Iris pigment epithelial cell (primary cell): ENCODE data around the gene GLI1.

Experiments used
- DNase-seq: peaks from one replicate; pipeline ENCODE4 v3.0.0-alpha.2; 2011; ENCODE audit warnings: low read depth

The GLI1 gene

GRCh38 chr12:57461276-57461916, 1.8 kb downstream of the GLI1 start:
- peak; percentile 37 for DNase-seq

- peak; percentile 21 for DNase-seq
Observed at GRCh38 chr12:57461917-57462250, 2.3 kb downstream of the GLI1 start.

- peak; percentile 80 for DNase-seq
Observed at GRCh38 chr12:57462251-57462911, 2.8 kb downstream of the GLI1 start.

- no peak for DNase-seq
Observed at GRCh38 chr12:57462912-57463253, 3.3 kb downstream of the GLI1 start.

GRCh38 chr12:57464569-57464968, 5.0 kb downstream of the GLI1 start:
- no peak for DNase-seq

- DNase-seq: no peak
Observed at GRCh38 chr12:57465030-57465746, 5.6 kb downstream of the GLI1 start.

- no peak for DNase-seq
Observed at GRCh38 chr12:57465747-57466505, 6.3 kb downstream of the GLI1 start.

GRCh38 chr12:57467212-57467874, 7.8 kb downstream of the GLI1 start:
- no peak for DNase-seq

- DNase-seq: no peak
Observed at GRCh38 chr12:57467915-57468314, 8.3 kb downstream of the GLI1 start.

GRCh38 chr12:57469296-57470164, 9.9 kb downstream of the GLI1 start:
- DNase-seq: no peak

- no peak for DNase-seq
Observed at GRCh38 chr12:57470286-57470969, 10.8 kb downstream of the GLI1 start.

- DNase-seq: no peak
Observed at GRCh38 chr12:57470970-57471656, 11.5 kb downstream of the GLI1 start.

- no peak for DNase-seq
Observed at GRCh38 chr12:57471661-57472060, 12.1 kb downstream of the GLI1 start.

GRCh38 chr12:57472391-57472790, 12.8 kb downstream of the GLI1 start:
- no peak for DNase-seq

GRCh38 chr12:57473392-57473791, 13.8 kb downstream of the GLI1 start:
- DNase-seq: no peak

GRCh38 chr12:57473886-57474285, 14.3 kb downstream of the GLI1 start:
- no peak for DNase-seq

- DNase-seq: no peak
Observed at GRCh38 chr12:57474430-57474829, 14.8 kb downstream of the GLI1 start.

- DNase-seq: no peak
Observed at GRCh38 chr12:57474862-57475261, 15.3 kb downstream of the GLI1 start.

- DNase-seq: no peak
Observed at GRCh38 chr12:57475271-57476161, 15.9 kb downstream of the GLI1 start.
